Neural cell (in vitro differentiated cells): Measurements from ENCODE around the gene WWTR1. TPM values are rescaled to one million over a fixed set of nuclear protein-coding genes. Genes with fewer than 3 reads are reported as not detected.

Experiments used
- H2AFZ ChIP-seq: fragments of 200-600, 300-800 bp; sonication (generic), shearing (Covaris generic); 2 replicates; pipeline ENCODE4 v1.6.0; 2014; ENCODE audit warnings: low read depth, mild to moderate bottlenecking, antibody characterized with exemption, low read length, moderate library complexity
- H3F3A ChIP-seq: fragments of 200-600 bp; shearing (Covaris generic); 2 replicates; pipeline ENCODE4 v1.6.1; 2016; ENCODE audit warnings: mild to moderate bottlenecking, moderate library complexity, mixed read lengths, antibody characterized with exemption, low read length; ENCODE audit not compliant: insufficient read depth, poor library complexity, severe bottlenecking
- H3K27ac ChIP-seq: fragments of 200-600, 300-800 bp; sonication (generic), shearing (Covaris generic); 2 replicates; pipeline ENCODE4 v1.5.1; 2014; ENCODE audit warnings: mild to moderate bottlenecking, low read length, moderate library complexity
- H3K27me3 ChIP-seq: fragments of 300-800, 200-600 bp; sonication (generic), shearing (Covaris generic); 2 replicates; pipeline ENCODE4 v1.6.0; 2014; ENCODE audit warnings: mild to moderate bottlenecking, low read depth, low read length, moderate library complexity; ENCODE audit not compliant: insufficient read depth
- H3K36me3 ChIP-seq: fragments of 300-800, 200-600 bp; sonication (generic), shearing (Covaris generic); 2 replicates; pipeline ENCODE4 v1.5.1; 2014; ENCODE audit warnings: mild to moderate bottlenecking, antibody characterized with exemption, low read length, moderate library complexity; ENCODE audit not compliant: insufficient read depth
- H3K4me2 ChIP-seq: fragments of 300-800, 200-600 bp; sonication (generic), shearing (Covaris generic); 2 replicates; pipeline ENCODE4 v1.6.0; 2014; ENCODE audit warnings: mild to moderate bottlenecking, low read length
- H3K4me3 ChIP-seq: fragments of 300-800, 200-600 bp; sonication (generic), shearing (Covaris generic); 2 replicates; pipeline ENCODE4 v1.5.1; 2014; ENCODE audit warnings: mild to moderate bottlenecking, low read length, moderate library complexity
- H3K79me2 ChIP-seq: fragments of 200-600 bp; shearing (Covaris generic); replicated peaks from 2 replicates; pipeline ENCODE4 v1.6.0; 2014; ENCODE audit warnings: mild to moderate bottlenecking, low read length, moderate library complexity; ENCODE audit not compliant: insufficient read depth
- H3K9ac ChIP-seq: fragments of 300-800, 200-600 bp; sonication (generic), shearing (Covaris generic); 2 replicates; pipeline ENCODE4 v1.6.1; 2016; ENCODE audit warnings: mild to moderate bottlenecking, low read length, mixed read lengths
- H3K9me2 ChIP-seq: fragments of 200-600 bp; shearing (Covaris generic); 2 replicates; pipeline ENCODE4 v1.6.1; 2016; ENCODE audit warnings: mild to moderate bottlenecking, low read length, mixed read lengths; ENCODE audit not compliant: insufficient read depth
- H3K9me3 ChIP-seq: fragments of 200-600, 300-800 bp; sonication (generic), shearing (Covaris generic); 2 replicates; pipeline ENCODE4 v1.6.1; 2016; ENCODE audit warnings: mild to moderate bottlenecking, mixed run types, low read length, moderate library complexity, mixed read lengths
- H4K20me1 ChIP-seq: fragments of 200-600 bp; shearing (Covaris generic); 2 replicates; pipeline ENCODE4 v1.6.1; 2016; ENCODE audit warnings: mild to moderate bottlenecking, mixed run types; ENCODE audit not compliant: insufficient read depth
- CTCF ChIP-seq: fragments of 450-650 bp; IDR thresholded peaks from 2 replicates; pipeline ENCODE4 v1.5.1; 2014; ENCODE audit warnings: antibody characterized with exemption, mild to moderate bottlenecking, moderate library complexity; ENCODE audit not compliant: poor library complexity, severe bottlenecking
- EP300 ChIP-seq: fragments of 450-650 bp; conservative IDR thresholded peaks from 2 replicates; pipeline ENCODE4 v1.6.1; 2014; ENCODE audit warnings: antibody characterized with exemption, mild to moderate bottlenecking, moderate library complexity; ENCODE audit not compliant: poor library complexity, severe bottlenecking
- EZH2 ChIP-seq: fragments of 200-600, 300-800 bp; shearing (Covaris generic), sonication (generic); IDR thresholded peaks from 2 replicates; pipeline ENCODE4 v1.6.1; 2014; ENCODE audit warnings: antibody characterized with exemption, low read length, borderline replicate concordance, mild to moderate bottlenecking; ENCODE audit not compliant: insufficient read depth, poor library complexity, severe bottlenecking
- MXI1 ChIP-seq: fragments of 450-650 bp; conservative IDR thresholded peaks from 2 replicates; pipeline ENCODE4 v1.6.1; 2014; ENCODE audit warnings: antibody characterized with exemption, mild to moderate bottlenecking; ENCODE audit not compliant: poor library complexity, severe bottlenecking
- POLR2AphosphoS5 ChIP-seq: IDR thresholded peaks from 2 replicates; pipeline ENCODE4 v1.6.1; 2012
- RAD21 ChIP-seq: fragments of 450-650 bp; conservative IDR thresholded peaks from 2 replicates; pipeline ENCODE4 v1.6.1; 2014; ENCODE audit warnings: antibody characterized with exemption, mild to moderate bottlenecking, moderate library complexity
- REST ChIP-seq: IDR thresholded peaks from 2 replicates; pipeline ENCODE4 v1.6.1; 2012; ENCODE audit warnings: borderline replicate concordance
- SMC3 ChIP-seq: fragments of 450-650 bp; conservative IDR thresholded peaks from 2 replicates; pipeline ENCODE4 v1.6.1; 2014; ENCODE audit warnings: antibody characterized with exemption, mild to moderate bottlenecking, moderate library complexity; ENCODE audit not compliant: poor library complexity
- TAF1 ChIP-seq: IDR thresholded peaks from 2 replicates; pipeline ENCODE4 v1.6.1; 2012; ENCODE audit warnings: low read depth
- polyA plus RNA-seq: library from polyadenylated mRNA; depleted of rRNA; stranded (reverse); fragments of >200 nt; gene quantifications from 2 replicates; pipeline ENCODE4 v1.2.3, GENCODE V29; 2014

The WWTR1 gene
- polyA plus RNA-seq, 1 donor from 2014 or later: 0.97 TPM

DNA sequence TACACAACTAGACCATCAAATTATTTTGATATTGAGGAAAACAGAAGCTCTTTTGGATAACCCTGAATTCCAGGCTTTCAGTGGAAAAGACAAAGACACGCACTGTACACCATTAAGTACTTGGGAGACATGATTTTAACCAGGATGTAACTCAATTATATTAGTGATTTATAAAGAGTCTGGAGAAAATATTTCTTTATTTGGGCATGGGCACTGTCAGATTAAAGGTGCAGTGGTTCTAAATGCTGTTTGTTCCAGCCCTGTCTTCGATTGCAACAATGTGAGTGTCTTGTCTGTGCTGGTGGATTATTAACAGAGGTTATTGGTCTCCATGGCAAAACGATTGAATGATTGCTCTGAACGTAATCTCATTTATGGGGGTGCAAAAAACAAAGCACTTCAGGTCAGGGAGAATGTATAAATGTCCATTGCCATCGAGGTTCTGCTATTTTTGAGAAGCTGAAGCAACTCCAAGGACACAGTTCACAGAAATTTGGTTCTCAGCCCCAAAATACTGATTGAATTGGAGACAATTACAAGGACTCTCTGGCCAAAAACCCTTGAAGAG lies 183.5 kb downstream of the WWTR1 start, which contains the start of gene TM4SF4:
TM4SF4 (plus strand) TSS at position 448 of the 568 bp plus-strand sequence. CDS start 181 bp downstream, outside the sequence.
- H2AFZ ChIP-seq: no peak within 1 kb of the TSS
- no peak within 1 kb of the TSS for H3K9ac ChIP-seq
- H3K36me3 ChIP-seq: no peaks in the 10 kb centered on the region
- H3K9me3 ChIP-seq: no peaks in the 10 kb centered on the region
- H3K79me2 ChIP-seq: no peaks in the 10 kb centered on the region
- TF ChIP-seq EP300: no peak
- no peak for TF ChIP-seq MXI1
- TF ChIP-seq TAF1: no peak
- no peak for TF ChIP-seq CTCF
- TF ChIP-seq SMC3: no peak
- TF ChIP-seq EZH2: no peak
- TF ChIP-seq RAD21: no peak
- no peak for TF ChIP-seq REST
- no peak for TF ChIP-seq POLR2AphosphoS5
- no peak within 1 kb of the TSS for H3K27ac ChIP-seq
- H3K4me2 ChIP-seq: no peak within 1 kb of the TSS
- no peaks in the 10 kb centered on the region for H3F3A ChIP-seq
- H3K9me2 ChIP-seq: no peaks in the 10 kb centered on the region
- no peaks in the 10 kb centered on the region for H3K27me3 ChIP-seq
- no peak within 1 kb of the TSS for H3K4me3 ChIP-seq
- no peaks in the 10 kb centered on the region for H4K20me1 ChIP-seq

- Histone ChIP-seq H3F3A (no peaks in the 10 kb centered on the region), H3K9me2 (no peaks in the 10 kb centered on the region), H3K9me3 (no peaks in the 10 kb centered on the region), H4K20me1 (no peaks in the 10 kb centered on the region), H3K4me2 (no peak overlapping the region), H3K79me2 (no peaks in the 10 kb centered on the region), H3K27me3 (no peaks in the 10 kb centered on the region), H2AFZ (no peak overlapping the region), H3K9ac (no peak overlapping the region), H3K4me3 (no peak overlapping the region), H3K36me3 (no peaks in the 10 kb centered on the region), H3K27ac (no peak overlapping the region)
- no peak for TF ChIP-seq MXI1
- no peak for TF ChIP-seq EZH2
- no peak for TF ChIP-seq EP300
- no peak for TF ChIP-seq RAD21
- no peak for TF ChIP-seq TAF1
Observed at GRCh38 chr3:149473357-149474249, 184.2 kb downstream of the WWTR1 start.
